Measurements from ENCODE around the gene PTTG1IP2.

The PTTG1IP2 gene

DNA sequence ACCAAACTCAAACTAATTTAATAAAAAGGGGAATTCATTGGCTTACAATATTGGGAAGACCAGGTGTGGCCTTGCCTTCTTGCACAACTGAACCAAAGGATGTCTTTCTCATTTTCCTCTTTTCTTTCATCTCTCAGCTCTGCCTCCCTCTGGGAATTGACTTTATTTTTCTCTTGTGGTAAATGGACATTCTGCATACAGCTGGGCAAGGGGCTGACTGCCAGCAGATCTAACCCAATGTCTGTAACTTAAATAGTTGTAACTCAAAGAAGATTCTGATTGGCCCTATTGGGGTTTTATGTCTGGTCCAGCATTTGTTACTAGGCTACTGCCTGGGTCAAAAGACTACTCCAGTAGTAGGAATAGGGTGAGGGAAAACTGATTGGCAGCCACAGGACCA, 15.3 kb downstream of the PTTG1IP2 start:
- no peak for DNase-seq

DNA sequence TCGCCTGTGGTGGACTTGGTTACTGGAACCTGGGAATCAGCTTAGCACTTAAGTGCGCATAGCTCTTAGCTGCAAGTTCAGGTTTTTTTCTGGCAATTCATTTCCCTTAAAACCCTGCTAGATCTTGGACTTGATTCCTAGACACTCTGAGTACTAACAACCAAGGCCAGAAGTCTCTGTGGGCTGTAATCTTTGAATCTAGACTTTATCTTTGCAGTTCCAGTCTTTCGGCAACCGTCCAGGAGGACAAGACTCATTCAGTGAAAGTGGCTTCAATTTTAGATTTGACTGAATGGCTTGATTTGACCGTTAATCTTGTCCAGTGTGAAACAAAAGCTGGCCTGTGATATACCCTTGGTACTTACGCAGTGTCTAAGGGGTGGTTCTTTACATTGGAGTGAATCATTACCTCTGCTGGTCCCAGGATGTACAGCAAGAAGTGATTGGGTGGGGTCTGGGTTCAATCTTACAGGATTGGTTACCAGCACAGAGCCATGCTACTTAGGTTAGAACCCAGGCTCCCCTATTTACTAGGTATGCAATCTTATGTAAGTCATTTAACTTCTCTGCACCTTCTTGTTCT, 16.4 kb downstream of the PTTG1IP2 start:
- no peak for DNase-seq

DNA sequence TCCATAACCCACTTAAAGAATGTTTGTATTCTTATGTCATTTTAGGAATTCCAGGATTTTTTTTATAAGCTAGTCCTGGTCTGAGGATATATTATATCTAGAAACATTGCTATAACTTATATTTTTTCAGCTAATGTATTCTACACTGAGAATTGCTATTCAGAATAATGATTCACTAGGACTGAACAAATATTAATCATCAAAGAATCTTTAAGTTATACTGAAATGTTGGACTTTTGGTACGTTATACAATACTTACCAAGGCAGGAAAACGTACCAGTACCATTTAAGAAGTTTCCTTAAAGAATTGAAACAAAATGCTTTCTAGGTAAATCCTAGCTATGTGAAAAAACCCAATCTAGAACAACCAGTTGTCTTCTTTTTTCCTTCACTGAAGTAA, 18.4 kb downstream of the PTTG1IP2 start:
- DNase-seq = no peak

- no peak for DNase-seq
Measured at GRCh38 chr7:90488220-90488619, 18.8 kb downstream of the PTTG1IP2 start.

- DNase-seq = no peak
Measured at GRCh38 chr7:90492250-90492649, 22.8 kb downstream of the PTTG1IP2 start.

DNA sequence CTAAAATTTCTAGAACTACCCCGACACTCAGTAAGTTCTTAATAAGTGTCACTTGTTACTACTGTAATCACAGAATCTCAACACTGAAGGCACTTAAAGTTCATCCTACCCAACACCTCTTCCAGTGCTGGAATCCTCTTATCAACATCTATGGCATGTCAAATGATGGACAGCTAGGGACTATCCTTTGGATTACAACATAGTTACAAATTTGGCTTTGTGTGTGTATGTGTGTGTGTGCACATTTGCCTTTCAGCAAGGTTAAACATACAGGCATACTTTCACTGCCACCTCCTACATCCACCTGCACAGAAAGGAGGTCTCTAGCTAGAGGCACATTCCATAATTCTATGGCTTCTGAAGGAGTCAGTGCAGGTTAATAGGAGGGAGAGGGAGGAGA, 25.8 kb downstream of the PTTG1IP2 start:
- no peak for DNase-seq

DNA sequence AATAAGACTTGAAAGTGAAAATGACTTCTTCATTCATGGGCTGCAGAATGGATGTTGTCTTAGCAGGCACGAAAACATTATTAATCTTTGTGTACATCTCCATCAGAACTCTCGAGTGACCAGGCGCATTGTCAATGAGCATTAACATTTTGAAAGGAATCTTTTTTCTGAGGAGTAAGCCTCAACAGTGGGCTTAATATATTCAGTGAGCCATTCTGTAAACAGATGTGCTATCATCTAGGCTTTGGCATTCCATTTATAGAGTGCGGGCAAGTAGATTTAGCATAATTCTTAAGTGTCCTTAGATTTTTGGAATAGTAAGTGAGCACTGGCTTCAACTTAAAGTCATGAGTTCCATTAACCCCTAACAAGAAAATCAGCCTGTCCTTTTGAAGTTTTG, 33.1 kb downstream of the PTTG1IP2 start:
- no peak for DNase-seq

GRCh38 chr7:90503367-90503766, 33.9 kb downstream of the PTTG1IP2 start:
- DNase-seq = no peak

- no peak for DNase-seq
Measured at GRCh38 chr7:90507692-90508091, 38.3 kb downstream of the PTTG1IP2 start.

DNA sequence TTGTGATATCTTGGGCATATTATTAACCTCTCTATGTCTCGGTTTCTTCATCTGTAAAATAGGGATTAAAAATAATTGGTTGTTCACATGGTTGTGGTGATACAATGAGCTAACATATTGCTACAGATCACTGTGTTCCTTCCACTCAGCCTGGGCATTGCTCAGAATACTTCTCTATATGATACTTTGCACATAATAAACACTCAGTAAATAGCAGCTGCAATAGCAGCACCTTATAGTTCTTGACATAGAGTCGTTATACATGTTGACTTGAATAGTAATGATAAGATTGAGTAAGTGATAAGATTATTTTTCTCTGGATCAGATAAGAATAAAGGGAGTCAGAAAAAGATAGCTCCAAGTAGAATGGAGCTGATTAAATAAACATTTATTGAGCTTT, 42.3 kb downstream of the PTTG1IP2 start:
- no peak for DNase-seq

DNA sequence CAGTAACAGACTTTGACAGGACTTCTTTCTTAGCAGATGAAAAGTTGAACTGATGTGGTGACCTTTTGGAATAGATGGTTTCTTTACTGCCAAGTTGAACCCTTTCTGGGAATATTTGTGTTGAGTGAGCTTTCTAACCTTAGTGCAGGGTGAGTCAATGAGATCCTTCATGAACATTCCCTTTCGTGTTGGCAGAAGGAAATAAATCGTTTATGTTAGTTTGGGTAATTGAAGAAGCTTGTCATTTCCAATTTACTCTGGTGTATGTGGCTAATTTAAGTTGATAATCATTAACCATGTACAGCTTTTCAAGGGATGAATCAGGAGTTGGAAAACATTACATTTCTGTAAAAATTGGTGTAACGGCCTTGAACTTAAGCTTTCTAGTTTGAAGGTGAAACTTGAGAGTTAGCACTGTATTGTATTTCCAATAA, 43.4 kb downstream of the PTTG1IP2 start:
- no peak for DNase-seq

GRCh38 chr7:90516257-90516656, 46.8 kb downstream of the PTTG1IP2 start:
- no peak for DNase-seq

DNA sequence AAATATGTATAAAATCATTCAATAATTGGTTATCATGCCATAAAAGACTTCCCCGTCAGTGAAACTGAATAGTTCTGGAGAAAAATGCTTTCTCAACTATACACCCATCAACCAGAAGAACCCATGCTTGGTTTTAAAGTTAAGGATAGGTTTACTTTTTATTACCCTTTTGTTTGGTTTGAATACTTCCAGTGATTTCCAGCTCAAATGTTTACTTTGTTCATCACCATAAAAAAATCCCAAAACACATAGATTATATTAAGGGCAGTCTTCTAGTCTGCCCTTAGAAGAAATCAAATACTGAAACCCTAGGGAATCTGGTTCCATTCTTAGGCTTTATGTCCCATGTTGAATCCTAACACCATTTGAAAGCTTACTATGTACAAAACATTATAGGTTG, 49.2 kb downstream of the PTTG1IP2 start:
- DNase-seq = no peak

- no peak for DNase-seq
Measured at GRCh38 chr7:90520484-90520883, 51.0 kb downstream of the PTTG1IP2 start.

GRCh38 chr7:90530263-90530662, 60.8 kb downstream of the PTTG1IP2 start:
- no peak for DNase-seq

DNA sequence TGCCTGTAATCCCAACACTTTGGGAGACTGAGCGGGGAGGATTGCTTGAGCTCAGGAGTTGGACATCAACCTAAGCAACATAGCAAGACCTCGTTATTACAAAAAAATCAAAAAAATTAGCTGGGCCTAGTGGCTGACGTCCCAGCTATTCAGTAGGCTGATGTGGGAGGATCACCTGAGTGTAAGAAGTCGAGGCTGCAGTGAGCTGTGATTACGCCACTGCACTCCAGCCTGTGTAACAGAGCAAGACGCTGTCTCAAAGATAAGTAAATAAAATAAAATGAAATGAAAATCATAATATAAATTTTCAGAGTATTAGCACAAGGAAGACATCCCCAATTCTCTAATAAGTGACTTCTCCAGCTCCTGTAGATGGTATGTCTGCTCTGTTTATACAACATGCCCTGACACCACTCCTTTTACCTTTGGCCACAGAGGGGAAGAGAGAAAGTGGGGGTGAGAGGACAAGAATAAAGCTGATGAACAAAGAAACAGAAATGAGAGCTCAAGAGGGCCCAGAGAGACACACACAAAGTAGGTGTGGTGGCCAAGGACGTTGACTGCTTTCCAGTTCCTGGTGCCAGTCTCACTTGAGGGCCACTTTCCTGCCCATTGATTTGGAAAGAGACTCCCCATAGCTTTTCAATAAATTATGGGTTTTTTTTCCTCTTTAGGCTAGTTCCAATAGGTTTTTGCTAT, 62.9 kb downstream of the PTTG1IP2 start:
- DNase-seq = no peak

DNA sequence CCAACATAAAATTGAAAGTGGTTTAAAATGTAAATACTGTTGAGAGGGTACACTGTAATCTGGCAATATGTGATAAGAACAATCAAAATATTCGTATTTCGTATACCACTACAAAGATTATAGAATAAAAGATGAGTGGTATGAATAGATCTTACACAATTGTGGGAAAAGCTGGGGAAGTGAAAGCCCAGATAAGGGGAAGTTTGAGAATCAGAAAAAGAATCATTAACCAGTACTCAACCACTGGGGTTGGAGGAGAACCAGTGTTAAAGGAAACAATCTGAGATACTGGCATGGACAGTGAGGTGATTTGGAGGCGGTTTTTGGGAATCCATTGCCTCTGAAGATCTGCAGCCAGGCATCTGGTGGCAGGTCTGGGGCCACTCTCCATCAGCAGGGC, 67.0 kb downstream of the PTTG1IP2 start:
- DNase-seq = no peak

DNA sequence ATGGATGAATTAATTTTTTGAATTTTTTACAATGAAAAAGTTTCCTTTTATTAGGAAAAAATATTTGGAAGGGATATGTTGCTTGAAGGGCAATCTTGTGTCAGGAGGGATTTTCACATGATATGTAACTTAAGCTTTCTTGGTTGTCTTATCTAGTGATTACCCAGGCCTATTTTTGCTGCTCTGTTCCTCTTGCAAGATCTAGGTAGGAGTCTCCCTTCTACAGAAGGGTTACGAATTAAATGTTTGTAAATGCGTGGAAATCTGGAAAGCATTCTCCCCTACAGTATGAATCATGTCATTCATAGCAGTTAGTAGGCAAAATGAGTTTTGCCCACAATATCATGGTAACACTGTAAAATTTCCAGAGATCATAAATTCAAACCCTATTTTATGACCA, 69.0 kb downstream of the PTTG1IP2 start:
- DNase-seq = no peak

- no peak for DNase-seq
Measured at GRCh38 chr7:90540406-90540805, 71.0 kb downstream of the PTTG1IP2 start.

DNA sequence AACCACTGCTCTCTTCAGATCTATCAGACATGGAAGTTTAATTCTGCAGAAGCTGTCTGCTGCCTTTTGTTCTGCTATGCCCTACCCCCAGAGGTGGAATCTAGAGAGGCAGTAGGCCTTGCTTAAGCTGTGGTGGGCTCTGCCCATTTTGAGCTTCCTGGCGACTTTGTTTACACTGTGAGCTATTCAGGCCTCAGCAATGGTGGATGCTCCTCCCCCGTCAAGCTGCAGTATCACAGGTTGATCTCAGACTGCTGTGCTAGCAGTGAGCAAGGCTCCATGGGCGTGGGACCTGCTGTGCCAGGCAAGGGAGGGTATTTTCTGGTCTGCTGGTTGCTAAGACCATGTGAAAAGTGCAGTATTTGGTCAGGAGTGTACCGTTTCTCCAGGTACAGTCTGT, 81.6 kb downstream of the PTTG1IP2 start:
- no peak for DNase-seq

DNA sequence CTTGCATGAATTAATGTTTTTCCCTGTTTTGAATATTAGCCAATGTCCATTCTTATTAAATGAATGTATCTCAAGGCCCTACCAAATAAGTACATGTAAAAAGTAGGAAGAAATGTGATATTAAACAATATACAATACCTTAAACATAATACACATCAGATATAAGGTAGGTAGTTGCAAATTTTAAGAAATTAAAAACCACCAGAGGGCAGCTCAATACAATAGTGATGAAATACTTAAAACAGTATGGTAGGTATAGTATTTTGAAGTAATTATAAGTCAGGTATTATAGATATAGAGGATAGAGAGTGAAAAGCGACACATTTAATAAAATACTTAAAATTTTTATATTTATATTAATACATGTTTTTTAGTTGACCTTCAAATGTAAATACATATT, 83.1 kb downstream of the PTTG1IP2 start:
- no peak for DNase-seq

DNA sequence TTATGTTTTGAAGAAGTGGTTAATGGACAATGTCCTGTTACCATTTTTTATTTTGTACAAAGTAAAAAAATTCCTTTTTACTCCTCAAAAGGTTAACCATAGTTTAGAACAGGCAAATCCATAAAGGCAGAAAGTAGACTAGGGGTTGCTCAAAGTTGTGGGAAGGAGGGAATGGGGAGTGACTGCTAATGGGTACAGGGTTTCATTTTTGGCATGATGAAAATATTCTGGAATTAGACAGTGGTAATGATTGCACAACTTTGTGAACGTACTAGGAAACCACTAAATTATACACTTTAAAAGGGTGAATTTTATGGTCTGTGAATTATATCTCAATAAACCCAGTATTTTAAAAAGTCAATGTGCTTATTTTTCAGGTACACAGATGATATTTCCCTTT, 91.3 kb downstream of the PTTG1IP2 start:
- DNase-seq = no peak
